ENCODE results near the gene QRFP.
A peak's percentile ranks its signal among the peaks of the same experiment; 100 is the strongest.

DNA sequence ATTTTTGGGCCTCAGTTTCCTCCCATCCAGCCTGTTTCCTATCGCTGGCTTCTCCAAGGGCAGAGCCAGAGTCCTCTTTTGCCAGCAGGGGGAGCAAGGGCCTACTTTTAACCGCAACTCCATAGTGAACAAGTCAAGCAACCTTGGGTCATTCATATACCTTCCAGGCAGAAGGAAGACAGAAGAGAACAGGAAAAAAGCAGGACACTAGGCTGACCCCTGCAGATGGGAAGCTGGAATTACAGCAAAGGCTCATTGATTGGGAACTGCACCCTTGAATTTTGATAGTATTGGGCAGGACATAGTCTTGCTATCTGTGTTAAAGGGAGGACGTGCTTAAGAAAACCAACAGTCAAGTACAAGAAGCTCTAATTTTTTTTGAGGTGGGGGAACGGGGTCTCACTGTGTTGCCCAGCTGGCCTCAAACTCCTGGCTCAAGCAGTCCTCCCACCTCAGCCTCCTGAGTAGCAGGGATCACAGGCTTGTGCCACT, 30.1 kb downstream of the QRFP start:
- TF ChIP-seq POLR2AphosphoS5 (IDR thresholded peaks at IDR 0.05; ENCODE audit: low read depth, low read length) (no peak), CTCF (IDR thresholded peaks at IDR 0.05 in 2 of 3, conservative IDR thresholded peaks at IDR 0.05 in 1 of 3; ENCODE audit: borderline replicate concordance in 1 of 3, insufficient read depth in 1 of 3, low read depth in 2 of 3, low read length in 2 of 3) (peak; percentile 98 to 99 (median 99)), REST (IDR thresholded peaks at IDR 0.05; ENCODE audit: low read depth) (no peak), RAD21 (IDR thresholded peaks at IDR 0.05; ENCODE audit: low read depth) (peak; percentile 87), SP1 (IDR thresholded peaks at IDR 0.05; ENCODE audit: low read depth) (no peak), EZH2phosphoT487 (IDR thresholded peaks at IDR 0.05; ENCODE audit: borderline replicate concordance) (no peak), EZH2 (IDR thresholded peaks at IDR 0.05) (no peak), ZBTB33 (IDR thresholded peaks at IDR 0.05; ENCODE audit: extremely low read depth, insufficient replicate concordance, low read length) (no peak), SIN3A (IDR thresholded peaks at IDR 0.05; ENCODE audit: low read depth) (no peak), FOSL1 (IDR thresholded peaks at IDR 0.05; ENCODE audit: low read depth) (no peak), YY1 (IDR thresholded peaks at IDR 0.05; ENCODE audit: extremely low read depth, insufficient replicate concordance, low read depth, low read length) (peak; percentile 72), POLR2A (IDR thresholded peaks at IDR 0.05; ENCODE audit: borderline replicate concordance, extremely low read depth, insufficient read depth, insufficient read length) (no peak), JUND (IDR thresholded peaks at IDR 0.05) (no peak), TCF7L2 (IDR thresholded peaks at IDR 0.05; ENCODE audit: borderline replicate concordance, extremely low read depth, insufficient read depth, insufficient read length) (peak; percentile 21)
